GM12892 (cell line): ENCODE data around the gene CST7.

Experiments used
- DNase-seq: peaks from one replicate; pipeline ENCODE4 v3.0.0; 2011; ENCODE audit not compliant: insufficient read length
- FAIRE-seq: peaks from 2 replicates; lab custom pipeline; 2011; peaks lifted over from hg19 to GRCh38; lab: Jason Lieb, UNC
- POLR2A ChIP-seq: IDR thresholded peaks from 2 replicates; pipeline ENCODE4 v1.6.1; 2011; ENCODE audit warnings: low read depth, low read length, control low read depth
- POLR2AphosphoS5 ChIP-seq: IDR thresholded peaks from 2 replicates; pipeline ENCODE4 v1.6.1; 2011; ENCODE audit warnings: low read depth, low read length, control low read depth
- TAF1 ChIP-seq: IDR thresholded peaks from 2 replicates; pipeline ENCODE4 v1.6.1; 2011; ENCODE audit warnings: low read depth, mild to moderate bottlenecking, control low read depth, low read length, borderline replicate concordance

The CST7 gene

GRCh38 chr20:24954566-24954965 lies 5.5 kb downstream of the CST7 start:
- FAIRE-seq (no peak), DNase-seq (no peak)
- TF ChIP-seq POLR2AphosphoS5: no peak
- TF ChIP-seq TAF1: no peak
- TF ChIP-seq POLR2A: no peak

GRCh38 chr20:24955045-24955444 lies 6.0 kb downstream of the CST7 start:
- FAIRE-seq: peak; percentile 46
- DNase-seq: peak; percentile 32
- no peak for TF ChIP-seq POLR2AphosphoS5

GRCh38 chr20:24956001-24956841 lies 7.2 kb downstream of the CST7 start:
- FAIRE-seq (no peak), DNase-seq (no peak)
- TF ChIP-seq POLR2A: no peak
- TF ChIP-seq TAF1: no peak
- no peak for TF ChIP-seq POLR2AphosphoS5

- FAIRE-seq: no peak
- TF ChIP-seq TAF1 (no peak), POLR2AphosphoS5 (no peak), POLR2A (no peak)
- no peak for DNase-seq
Observed at GRCh38 chr20:24957326-24958016, 8.4 kb downstream of the CST7 start.

- TF ChIP-seq TAF1 (no peak), POLR2AphosphoS5 (no peak), POLR2A (no peak)
- DNase-seq (no peak), FAIRE-seq (no peak)
Observed at GRCh38 chr20:24958506-24959385, 9.7 kb downstream of the CST7 start.

GRCh38 chr20:24959591-24960301 lies 10.7 kb downstream of the CST7 start:
- TF ChIP-seq POLR2AphosphoS5 (no peak), POLR2A (no peak), TAF1 (no peak)
- no peak for DNase-seq
- FAIRE-seq: no peak

- TF ChIP-seq TAF1 (no peak), POLR2AphosphoS5 (no peak), POLR2A (no peak)
- DNase-seq (no peak), FAIRE-seq (no peak)
Observed at GRCh38 chr20:24960302-24960801, 11.3 kb downstream of the CST7 start.

- no peak for FAIRE-seq
- TF ChIP-seq TAF1 (no peak), POLR2AphosphoS5 (no peak), POLR2A (no peak)
- DNase-seq: no peak
Observed at GRCh38 chr20:24960861-24961260, 11.8 kb downstream of the CST7 start.

GRCh38 chr20:24961384-24962181 lies 12.5 kb downstream of the CST7 start:
- no peak for TF ChIP-seq TAF1
- FAIRE-seq: no peak
- DNase-seq: no peak

GRCh38 chr20:24962182-24962492 lies 13.1 kb downstream of the CST7 start:
- no peak for TF ChIP-seq POLR2A
- no peak for TF ChIP-seq TAF1
- no peak for TF ChIP-seq POLR2AphosphoS5
- FAIRE-seq: no peak
- no peak for DNase-seq
